ENCODE measurements around the gene PTPRE. TPM values are rescaled to one million over a fixed set of nuclear protein-coding genes. Genes with fewer than 3 reads are reported as not detected.
A peak's percentile ranks its signal among the peaks of the same experiment; 100 is the strongest.

Gene PTPRE
- total RNA-seq, 1 experiment from 2014 or later: 7.9 TPM

- BruUV-seq (replicated peaks): no TSS peak
- Histone ChIP-seq H3K27ac (no peak overlapping the region), H2AFZ (no peak overlapping the region), H3K9me3 (ENCODE audit: insufficient read depth, low read depth) (no peaks in the 10 kb centered on the region), H3K4me3 (no peak overlapping the region), H3K36me3 (ENCODE audit: low read depth) (no peaks in the 10 kb centered on the region), H3K9me2 (ENCODE audit: insufficient read depth) (no peaks in the 10 kb centered on the region), H3K79me2 (ENCODE audit: low read depth) (peaks cover 18% of the 10 kb centered on the region), H3K4me1 (replicated peaks; ENCODE audit: insufficient read depth) (peaks cover 37% of the 10 kb centered on the region), H3K27me3 (ENCODE audit: insufficient read depth, low read depth) (no peaks in the 10 kb centered on the region), H4K20me1 (ENCODE audit: insufficient read depth) (no peaks in the 10 kb centered on the region), H3K4me2 (no peak overlapping the region), H3F3A (ENCODE audit: insufficient read depth, low read depth) (peaks cover 20% of the 10 kb centered on the region; the same call in 1 of the 2 replicates)
- TF ChIP-seq EZH2 (IDR thresholded peaks at IDR 0.05; ENCODE audit: low read depth): no peak
- TF ChIP-seq CTCF (conservative IDR thresholded peaks at IDR 0.05): no peak
- ChIA-PET CTCF (interaction anchor here (0.7 kb wide), 1 partner anchor 13 kb away, joined by 4 read pairs; the partner anchor contains the start of gene PTPRE), POLR2A (ENCODE audit: unreplicated experiment) (no interaction called here)
- intact Hi-C loops (cut with micrococcal nuclease; ENCODE audit: unreplicated experiment): loop anchor here (5.0 kb wide), 1 partner anchor 73 kb away; no protein-coding TSS in a partner anchor
- peak in 1 of 2 experiments; percentile 65 for DNase-seq
Measured at GRCh38 chr10:127919418-127920271, 12.7 kb downstream of the PTPRE start.

- Histone ChIP-seq H3K79me2 (ENCODE audit: low read depth) (peaks cover 18% of the 10 kb centered on the region), H3K9me3 (ENCODE audit: insufficient read depth, low read depth) (no peaks in the 10 kb centered on the region), H3K4me3 (no peak overlapping the region), H3K9me2 (ENCODE audit: insufficient read depth) (no peaks in the 10 kb centered on the region), H3K36me3 (ENCODE audit: low read depth) (no peaks in the 10 kb centered on the region), H3K27me3 (ENCODE audit: insufficient read depth, low read depth) (no peaks in the 10 kb centered on the region), H3K4me2 (no peak overlapping the region), H2AFZ (no peak overlapping the region), H4K20me1 (ENCODE audit: insufficient read depth) (no peaks in the 10 kb centered on the region), H3K4me1 (replicated peaks; ENCODE audit: insufficient read depth) (peaks cover 37% of the 10 kb centered on the region), H3K27ac (no peak overlapping the region), H3F3A (ENCODE audit: insufficient read depth, low read depth) (peaks cover 20% of the 10 kb centered on the region; the same call in 1 of the 2 replicates)
- ChIA-PET POLR2A (ENCODE audit: unreplicated experiment) (no interaction called here), CTCF (interaction anchor here (0.7 kb wide), 1 partner anchor 13 kb away, joined by 4 read pairs; the partner anchor contains the start of gene PTPRE)
- TF ChIP-seq EZH2 (IDR thresholded peaks at IDR 0.05; ENCODE audit: low read depth) (no peak), CTCF (conservative IDR thresholded peaks at IDR 0.05) (no peak)
- no peak for DNase-seq
- intact Hi-C loops (cut with micrococcal nuclease; ENCODE audit: unreplicated experiment): loop anchor here (5.0 kb wide), 1 partner anchor 72 kb away; no protein-coding TSS in a partner anchor
- BruUV-seq (replicated peaks): no TSS peak
Measured at GRCh38 chr10:127920306-127921074, 13.6 kb downstream of the PTPRE start.

- intact Hi-C loops (cut with micrococcal nuclease; ENCODE audit: unreplicated experiment): loop anchor here (5.0 kb wide), 1 partner anchor 71 kb away; no protein-coding TSS in a partner anchor
Measured at GRCh38 chr10:127921075-127921752, 14.3 kb downstream of the PTPRE start.

More at GRCh38 chr10:127921075-127921752, 14.3 kb downstream of the PTPRE start:
- H3K27ac ChIP-seq: no peak overlapping the region
- H3K4me3 ChIP-seq: no peak overlapping the region
- peaks cover 18% of the 10 kb centered on the region for H3K79me2 ChIP-seq (ENCODE audit: low read depth)
- H2AFZ ChIP-seq: no peak overlapping the region
- no peak overlapping the region for H3K4me2 ChIP-seq
- H3F3A ChIP-seq (ENCODE audit: insufficient read depth, low read depth): peaks cover 20% of the 10 kb centered on the region; the same call in 1 of the 2 replicates
- ChIA-PET CTCF (no interaction called here), POLR2A (ENCODE audit: unreplicated experiment) (no interaction called here)
- no peak for DNase-seq
- no peaks in the 10 kb centered on the region for H3K9me3 ChIP-seq (ENCODE audit: insufficient read depth, low read depth)
- H3K27me3 ChIP-seq (ENCODE audit: insufficient read depth, low read depth): no peaks in the 10 kb centered on the region
- H3K9me2 ChIP-seq (ENCODE audit: insufficient read depth): no peaks in the 10 kb centered on the region
- H3K4me1 ChIP-seq (replicated peaks; ENCODE audit: insufficient read depth): peaks cover 37% of the 10 kb centered on the region
- no peaks in the 10 kb centered on the region for H3K36me3 ChIP-seq (ENCODE audit: low read depth)
- TF ChIP-seq CTCF (conservative IDR thresholded peaks at IDR 0.05) (no peak), EZH2 (IDR thresholded peaks at IDR 0.05; ENCODE audit: low read depth) (no peak)
- no TSS peak for BruUV-seq (replicated peaks)
- no peaks in the 10 kb centered on the region for H4K20me1 ChIP-seq (ENCODE audit: insufficient read depth)
